Endometrial microvascular endothelial cells (primary cell): Measurements from ENCODE around the gene CCZ1B. TPM values are rescaled to one million over a fixed set of nuclear protein-coding genes. Genes with fewer than 3 reads are reported as not detected.
"Not testable (repeated sequence)": the region's sequence is repeated elsewhere in the genome, so short reads cannot be mapped to it uniquely, and the experiment has no call there.

ENCODE experiments used
- in situ Hi-C: cut with HindIII; loops from 2 replicates; pipeline ENCODE4 v1.10.0; 2017; ENCODE audit warnings: low sequenced_read_pairs, low pct_unique_long_range_greater_than_20kb; ENCODE audit errors: inconsistent ontology term
- total RNA-seq: library from RNA; depleted of rRNA; stranded (reverse); fragments of >200 nt; gene quantifications from one replicate; pipeline ENCODE4 v1.2.3, GENCODE V29; 2015; ENCODE audit errors: inconsistent ontology term

The CCZ1B gene
- total RNA-seq, 1 donor from 2014 or later, result 14.3 TPM

DNA sequence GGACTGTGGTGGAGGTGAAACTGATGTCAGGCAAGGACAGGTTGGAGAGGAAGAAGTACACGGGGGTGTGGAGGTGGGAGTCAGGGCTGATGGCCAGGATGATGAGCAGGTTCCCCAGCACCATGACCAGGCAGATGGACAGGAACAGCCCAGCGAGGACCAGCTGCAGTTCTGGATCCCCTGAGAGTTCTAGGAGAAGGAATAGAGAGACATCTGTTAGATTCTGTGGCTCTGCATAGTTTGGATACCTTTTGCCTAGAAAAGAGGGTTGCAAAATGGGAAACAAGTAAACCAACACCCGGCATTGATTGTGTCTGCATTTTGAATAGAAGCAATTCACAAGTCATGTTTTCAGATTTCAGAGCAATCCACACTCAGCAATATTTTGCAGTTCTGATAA is 9.4 kb upstream of the CCZ1B start:
- in situ Hi-C loops, result not testable (repeated sequence)

GRCh38 chr7:6833636-6834035 is 7.6 kb upstream of the CCZ1B start:
- in situ Hi-C loops, result no loop called here

DNA sequence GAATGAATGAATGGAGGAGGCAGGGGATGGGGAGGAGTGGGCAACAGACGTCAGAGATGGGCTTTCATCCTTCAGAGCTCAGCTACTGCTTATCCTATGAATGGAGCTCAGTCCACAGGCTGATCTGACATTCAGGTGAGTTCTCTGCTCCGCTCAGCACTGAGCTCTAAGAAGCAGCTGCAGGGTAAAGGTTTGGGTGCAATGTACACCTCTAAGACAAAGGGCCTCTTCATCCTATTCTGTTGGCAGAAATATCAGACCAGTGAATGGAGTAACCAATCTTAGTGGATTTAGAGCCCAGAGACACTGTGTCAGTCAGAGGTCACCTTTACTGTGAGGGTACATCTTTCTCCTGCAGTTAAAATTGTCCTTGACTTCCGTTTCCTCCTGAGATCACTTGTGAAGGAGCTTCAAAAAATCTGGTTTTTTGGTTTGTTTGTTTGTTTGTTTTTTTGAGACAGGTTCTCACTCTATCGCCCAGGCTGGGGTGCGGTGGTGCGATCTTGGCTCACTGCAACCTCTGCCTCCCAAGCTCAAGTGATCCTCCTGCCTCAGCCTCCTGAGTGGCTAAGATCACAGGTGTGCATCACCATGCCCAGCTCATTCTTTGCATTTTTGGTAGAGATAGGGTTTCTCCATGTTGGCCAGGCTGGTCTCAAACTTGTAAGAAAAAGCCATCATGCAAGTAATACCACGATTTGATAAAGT is 5.1 kb upstream of the CCZ1B start:
- in situ Hi-C loops, result no loop called here

- in situ Hi-C loops, result not testable (repeated sequence)
Observed at GRCh38 chr7:6830026-6830425, 4.0 kb upstream of the CCZ1B start.

DNA sequence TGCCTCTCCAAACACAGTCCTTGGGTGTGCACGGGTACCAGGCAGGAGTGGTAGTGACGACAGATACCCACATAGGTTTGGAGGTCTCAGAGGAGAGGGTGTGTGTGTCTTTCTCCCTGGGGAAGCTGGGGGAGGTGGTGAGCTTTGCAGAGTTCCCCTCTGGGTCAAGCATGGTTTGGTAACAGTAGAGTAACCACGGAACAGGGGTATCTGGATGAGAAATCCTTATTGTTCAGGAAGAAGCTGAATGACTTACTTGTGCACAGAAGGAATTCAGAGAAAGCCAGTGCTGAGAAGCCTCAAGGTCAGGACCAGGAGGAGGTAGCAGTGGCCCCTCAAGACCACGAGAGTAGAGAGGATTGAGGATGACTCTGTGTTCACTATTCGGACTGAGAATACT is 3.5 kb upstream of the CCZ1B start:
- in situ Hi-C loops, result not testable (repeated sequence)

- in situ Hi-C loops, result not testable (repeated sequence)
Observed at GRCh38 chr7:6827180-6827579, 1.1 kb upstream of the CCZ1B start.

- in situ Hi-C loops, result not testable (repeated sequence)
Observed at GRCh38 chr7:6825236-6826125, 594 bp downstream of the CCZ1B start.

- in situ Hi-C loops, result not testable (repeated sequence)
Observed at GRCh38 chr7:6821622-6822021, 4.5 kb downstream of the CCZ1B start.

- in situ Hi-C loops, result not testable (repeated sequence)
Observed at GRCh38 chr7:6815470-6815869, 10.6 kb downstream of the CCZ1B start.

GRCh38 chr7:6813011-6813410 is 13.1 kb downstream of the CCZ1B start:
- in situ Hi-C loops, result not testable (repeated sequence)

- in situ Hi-C loops, result not testable (repeated sequence)
Observed at GRCh38 chr7:6807959-6808358, 18.1 kb downstream of the CCZ1B start.

DNA sequence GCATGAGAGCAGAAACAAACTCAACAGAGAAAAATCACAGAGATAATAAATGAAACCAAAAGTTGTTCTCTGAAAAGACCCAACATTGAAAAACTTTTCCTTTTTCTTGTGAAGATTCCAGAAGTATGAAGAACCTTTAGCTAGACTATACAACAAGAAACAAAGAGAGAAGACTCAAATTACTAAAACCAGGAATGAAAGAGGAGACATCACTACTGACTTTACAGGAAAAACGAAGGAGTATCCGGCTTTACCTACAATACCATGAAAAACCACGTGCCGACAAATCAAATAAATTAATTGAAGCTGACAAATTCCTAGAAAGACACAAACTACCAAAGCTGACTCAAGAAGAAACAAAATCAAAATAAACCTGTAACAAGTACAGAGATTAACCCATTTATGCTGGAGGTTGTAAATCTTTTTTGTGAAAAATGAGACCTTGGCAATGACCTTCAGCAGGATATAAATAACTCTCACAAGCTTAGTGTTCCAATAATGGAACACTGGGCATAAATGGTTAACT is 18.6 kb downstream of the CCZ1B start:
- in situ Hi-C loops, result not testable (repeated sequence)

- in situ Hi-C loops, result not testable (repeated sequence)
Observed at GRCh38 chr7:6800331-6800730, 25.7 kb downstream of the CCZ1B start.

- in situ Hi-C loops, result not testable (repeated sequence)
Observed at GRCh38 chr7:6799887-6800286, 26.2 kb downstream of the CCZ1B start.

- in situ Hi-C loops, result not testable (repeated sequence)
Observed at GRCh38 chr7:6798047-6798446, 28.0 kb downstream of the CCZ1B start.

DNA sequence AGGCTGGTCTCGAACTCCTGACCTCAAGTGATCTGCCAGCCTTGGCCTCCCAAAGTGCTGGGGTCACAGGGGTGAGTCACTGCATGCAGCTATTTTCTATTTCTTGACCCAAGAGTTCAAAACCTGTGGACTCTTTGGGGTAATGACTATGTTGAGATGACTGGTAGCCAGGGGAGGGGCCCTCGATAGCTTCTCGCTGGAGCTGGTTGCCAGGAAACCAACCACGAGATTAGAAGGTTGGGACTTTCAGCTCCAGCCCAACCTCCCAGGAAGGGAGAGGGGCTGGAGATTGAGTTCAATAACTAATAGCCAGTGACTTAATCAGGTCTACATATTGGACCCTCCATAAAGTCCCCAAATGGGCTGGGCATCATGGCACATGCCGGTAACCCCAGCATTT is 28.9 kb downstream of the CCZ1B start:
- in situ Hi-C loops, result not testable (repeated sequence)

DNA sequence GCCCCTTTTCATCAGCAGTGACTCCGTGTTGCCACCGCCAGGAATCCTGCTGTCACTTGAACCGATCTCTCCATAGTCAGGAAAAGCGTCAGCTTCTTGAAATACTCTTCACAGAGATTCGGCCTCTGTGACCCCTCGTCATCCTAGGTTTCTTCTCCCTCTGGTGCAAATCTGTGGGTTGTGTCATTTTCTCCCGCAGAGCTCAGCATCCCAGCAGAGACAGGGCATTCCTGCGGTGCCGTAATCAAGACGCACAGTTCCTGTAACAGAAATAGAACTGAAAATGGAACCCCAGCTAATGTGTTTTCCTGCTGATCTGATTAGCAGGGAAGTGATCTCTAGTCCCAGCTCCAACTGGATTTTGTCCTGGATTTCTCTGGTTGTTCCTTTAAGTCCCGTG is 31.8 kb downstream of the CCZ1B start:
- in situ Hi-C loops, result not testable (repeated sequence)

GRCh38 chr7:6792113-6792872 is 33.8 kb downstream of the CCZ1B start:
- in situ Hi-C loops, result not testable (repeated sequence)

DNA sequence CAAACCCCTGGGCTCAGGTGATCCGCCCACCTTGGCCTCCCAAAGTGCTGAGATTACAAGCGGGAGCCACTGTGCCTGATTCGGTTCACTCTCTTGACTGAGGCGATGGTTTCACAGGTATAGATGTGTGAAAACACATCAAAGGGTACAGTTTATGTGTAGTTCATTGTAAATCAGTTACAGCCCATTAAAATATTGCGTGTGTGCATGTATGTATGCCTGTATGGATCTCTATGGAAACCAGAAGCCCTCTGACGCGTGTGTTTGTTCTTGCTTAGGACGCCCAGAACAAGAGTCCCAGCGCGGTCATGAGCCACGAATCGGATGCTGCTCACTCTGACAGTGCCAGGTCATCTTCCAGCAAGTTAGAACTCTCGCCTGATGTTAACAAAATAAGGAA is 36.7 kb downstream of the CCZ1B start:
- in situ Hi-C loops, result not testable (repeated sequence)
